IMR-90 (cell line): Measurements from ENCODE around the gene OR4M1. TPM values are rescaled to one million over a fixed set of nuclear protein-coding genes. Genes with fewer than 3 reads are reported as not detected.
"Not testable (repeated sequence)": the region's sequence is repeated elsewhere in the genome, so short reads cannot be mapped to it uniquely, and the experiment has no call there.

ENCODE experiments used
- ATAC-seq: fragments of 200-7000 bp; cut with Tn5 transposase; 2 replicates; pipeline ENCODE4 v1.9.1; 2020; ENCODE audit warnings: low read depth, mild to moderate bottlenecking, moderate library complexity
- BruUV-seq: library from RNA; stranded (reverse); fragments of 400-500 nt; replicated peaks from 2 replicates; lab custom pipeline; 2021; lab: Mats Ljungman, UMichigan
- CTCF ChIA-PET: fragments of 300-600 bp; formaldehyde crosslinking; extraction: SDS; loops from one replicate; lab custom pipeline; 2021; ENCODE audit warnings: antibody characterized with exemption; lab: Yijun Ruan, JAX
- POLR2A ChIA-PET: fragments of 300-600 bp; sonication (Branson Sonifier 250); formaldehyde crosslinking; loops from one replicate; lab custom pipeline; 2022; ENCODE audit warnings: antibody characterized with exemption; ENCODE audit not compliant: unreplicated experiment; lab: Charles Lee
- DNase-seq: peaks from one replicate; pipeline ENCODE4 v3.0.0; 2013
- H2AFZ ChIP-seq: replicated peaks from 2 replicates; pipeline ENCODE3; 2013; ENCODE audit warnings: low read length, mild to moderate bottlenecking; ENCODE audit not compliant: poor library complexity
- H2AK5ac ChIP-seq: 2 replicates; pipeline ENCODE4 v1.6.1; 2013; ENCODE audit warnings: low read depth, low read length, inconsistent platforms
- H2AK9ac ChIP-seq: replicated peaks from 2 replicates; pipeline ENCODE3; 2013; ENCODE audit warnings: mild to moderate bottlenecking, low read depth, low read length, moderate library complexity; ENCODE audit not compliant: poor library complexity
- H2BK120ac ChIP-seq: 2 replicates; pipeline ENCODE4 v1.6.1; 2013; ENCODE audit warnings: low read depth, low read length, inconsistent platforms
- H2BK15ac ChIP-seq: 3 replicates; pipeline ENCODE4 v1.6.1; 2013; ENCODE audit warnings: low read depth, low read length, inconsistent platforms
- H2BK20ac ChIP-seq: 2 replicates; pipeline ENCODE4 v1.6.1; 2013; ENCODE audit warnings: low read depth, mild to moderate bottlenecking, inconsistent platforms, low read length, moderate library complexity
- H2BK5ac ChIP-seq: 2 replicates; pipeline ENCODE4 v1.6.1; 2013; ENCODE audit warnings: mild to moderate bottlenecking, low read depth, low read length, inconsistent platforms; ENCODE audit not compliant: poor library complexity, severe bottlenecking
- H3K14ac ChIP-seq: replicated peaks from 2 replicates; pipeline ENCODE4 v1.6.1; 2013; ENCODE audit warnings: low read depth, low read length, inconsistent platforms
- H3K18ac ChIP-seq: 2 replicates; pipeline ENCODE4 v1.6.1; 2013; ENCODE audit warnings: low read depth, low read length, control low read depth
- H3K23ac ChIP-seq: 2 replicates; pipeline ENCODE4 v1.6.1; 2013; ENCODE audit warnings: low read depth, low read length, inconsistent platforms
- H3K27ac ChIP-seq: 2 replicates; pipeline ENCODE4 v1.5.1; 2013; ENCODE audit warnings: mild to moderate bottlenecking, control low read depth, low read length; ENCODE audit not compliant: insufficient read depth
- H3K27me3 ChIP-seq: 2 replicates; pipeline ENCODE4 v1.6.1; 2013; ENCODE audit warnings: low read length; ENCODE audit not compliant: control insufficient read depth, insufficient read depth
- H3K36me3 ChIP-seq: 2 replicates; pipeline ENCODE4 v1.6.1; 2013; ENCODE audit warnings: low read length, mixed read lengths; ENCODE audit not compliant: control insufficient read depth, insufficient read depth
- H3K4ac ChIP-seq: 2 replicates; pipeline ENCODE4 v1.6.1; 2013; ENCODE audit warnings: low read depth, low read length, inconsistent platforms
- H3K4me1 ChIP-seq: 2 replicates; pipeline ENCODE4 v1.6.1; 2013; ENCODE audit warnings: low read length, mixed read lengths; ENCODE audit not compliant: control insufficient read depth, insufficient read depth
- H3K4me2 ChIP-seq: 2 replicates; pipeline ENCODE4 v1.6.1; 2013; ENCODE audit warnings: low read depth, mild to moderate bottlenecking, control low read depth, low read length, moderate library complexity
- H3K4me3 ChIP-seq: 2 replicates; pipeline ENCODE4 v1.5.1; 2013; ENCODE audit warnings: low read depth, mild to moderate bottlenecking, control low read depth, low read length, moderate library complexity; ENCODE audit not compliant: insufficient read depth
- H3K56ac ChIP-seq: 2 replicates; pipeline ENCODE4 v1.6.1; 2013; ENCODE audit warnings: low read length, inconsistent platforms; ENCODE audit not compliant: insufficient read depth; ENCODE audit errors: extremely low read depth
- H3K79me1 ChIP-seq, 2 experiments: 2 replicates each; pipeline ENCODE4 v1.6.1; 2013; ENCODE audit warnings: low read length in 2 of 2, inconsistent platforms in 1 of 2, low read depth in 1 of 2
- H3K9ac ChIP-seq: 2 replicates; pipeline ENCODE4 v1.6.1; 2013; ENCODE audit warnings: low read depth, low read length, control low read depth
- H3K9me1 ChIP-seq: 2 replicates; pipeline ENCODE4 v1.6.1; 2013; ENCODE audit warnings: low read length, inconsistent platforms; ENCODE audit not compliant: insufficient read depth
- H3K9me3 ChIP-seq: 2 replicates; pipeline ENCODE4 v1.6.1; 2013; ENCODE audit warnings: low read length; ENCODE audit not compliant: control insufficient read depth, insufficient read depth
- H4K20me1 ChIP-seq: 2 replicates; pipeline ENCODE4 v1.6.1; 2013; ENCODE audit warnings: low read length, inconsistent platforms; ENCODE audit not compliant: insufficient read depth
- H4K5ac ChIP-seq: 2 replicates; pipeline ENCODE4 v1.6.1; 2013; ENCODE audit warnings: mild to moderate bottlenecking, low read depth, low read length, control low read depth
- H4K8ac ChIP-seq, 2 experiments: 2 replicates each; pipeline ENCODE4 v1.6.1; 2013; ENCODE audit warnings: low read depth in 2 of 2, low read length in 2 of 2, control low read depth in 1 of 2, inconsistent platforms in 1 of 2
- H4K91ac ChIP-seq: 2 replicates; pipeline ENCODE4 v1.6.1; 2013; ENCODE audit warnings: low read depth, low read length, inconsistent platforms; ENCODE audit not compliant: insufficient read depth
- CTCF ChIP-seq: conservative IDR thresholded peaks from 2 replicates; pipeline ENCODE4 v1.5.1; 2012; ENCODE audit warnings: mild to moderate bottlenecking, low read depth, low read length, improper control_type of control experiment
- NFE2L2 ChIP-seq: fragments of 150-350 bp; IDR thresholded peaks from 2 replicates; pipeline ENCODE4 v1.6.1; 2016; ENCODE audit warnings: low read depth, mild to moderate bottlenecking, low read length
- POLR2A ChIP-seq: IDR thresholded peaks from 2 replicates; pipeline ENCODE4 v1.6.1; 2012; ENCODE audit warnings: mild to moderate bottlenecking, low read depth, low read length
- WGBS, 2 experiments: methylation state at CpG; one replicate each; pipeline versions ENCODE4 v1.1.5 to v1.1.7; 2013; ENCODE audit warnings: missing lambda C conversion rate in 2 of 2; ENCODE audit not compliant: insufficient read length in 1 of 2; ENCODE audit errors: extremely low coverage in 2 of 2; 5-methylcytosine and 5-hydroxymethylcytosine counted together
- dilution Hi-C: fragments of 300-500 bp; cut with HindIII; formaldehyde crosslinking; loops from one replicate; pipeline ENCODE4 v1.14.3; 2018; ENCODE audit warnings: low sequenced_read_pairs; ENCODE audit not compliant: unreplicated experiment
- in situ Hi-C: fragments of 300-500 bp; cut with MboI; formaldehyde crosslinking; loops from 3 replicates; pipeline ENCODE4 v1.14.3; 2019; ENCODE audit warnings: low sequenced_read_pairs, inconsistent platforms, mixed read lengths
- intact Hi-C: fragments of 100-400 bp; cut with micrococcal nuclease; formaldehyde crosslinking; loops from 2 replicates; pipeline ENCODE4 v1.10.0; 2022
- polyA plus RNA-seq, 3 experiments: library from polyadenylated mRNA; depleted of rRNA; stranded (reverse); fragments of >200 nt; gene quantifications; 2 replicates each; pipeline ENCODE4 v1.2.3, GENCODE V29; 2012; ENCODE audit warnings: low replicate concordance in 1 of 3
- total RNA-seq: library from RNA; depleted of rRNA; stranded (reverse); fragments of >200 nt; gene quantifications from 2 replicates; pipeline ENCODE4 v1.2.3, GENCODE V29; 2012

Gene OR4M1
- total and polyA plus RNA-seq, 2 of the 4 experiments (the other 2 are of a cell fraction): not detected

- dilution Hi-C loops: no loop called here
- Histone ChIP-seq H3K14ac (no peak overlapping the region), H4K91ac (no peak overlapping the region), H3K18ac (no peak overlapping the region), H3K9me3 (peaks cover 12% of the 10 kb centered on the region), H3K9ac (no peak overlapping the region), H2BK5ac (no peak overlapping the region), H4K20me1 (no peaks in the 10 kb centered on the region), H2AK9ac (no peak overlapping the region), H3K56ac (no peak overlapping the region), H2AFZ (no peak overlapping the region), H2BK120ac (no peak overlapping the region), H4K8ac (no peak overlapping the region), H3K4me3 (no peak overlapping the region), H2BK20ac (no peak overlapping the region), H3K27me3 (no peaks in the 10 kb centered on the region), H3K9me1 (no peaks in the 10 kb centered on the region), H3K36me3 (no peaks in the 10 kb centered on the region), H4K5ac (no peak overlapping the region), H3K27ac (no peak overlapping the region), H3K23ac (no peak overlapping the region), H2BK15ac (no peak overlapping the region), H3K4me2 (no peak overlapping the region), H3K79me1 (no peaks in the 10 kb centered on the region), H3K4me1 (no peaks in the 10 kb centered on the region), H3K4ac (no peak overlapping the region), H2AK5ac (no peak overlapping the region)
- BruUV-seq: no TSS peak
- no peak for DNase-seq
- ATAC-seq: no peak
- ChIA-PET CTCF (no interaction called here), POLR2A (no interaction called here)
- WGBS, 2 experiments: no CpG with 5 or more reads among the region's 2 CpGs
- TF ChIP-seq NFE2L2: no peak
- no peak for TF ChIP-seq CTCF
- no peak for TF ChIP-seq POLR2A
- intact Hi-C loops: no loop called here
- in situ Hi-C loops: no loop called here
Observed at GRCh38 chr14:19754172-19754571, 19.1 kb upstream of the OR4M1 start.

DNA sequence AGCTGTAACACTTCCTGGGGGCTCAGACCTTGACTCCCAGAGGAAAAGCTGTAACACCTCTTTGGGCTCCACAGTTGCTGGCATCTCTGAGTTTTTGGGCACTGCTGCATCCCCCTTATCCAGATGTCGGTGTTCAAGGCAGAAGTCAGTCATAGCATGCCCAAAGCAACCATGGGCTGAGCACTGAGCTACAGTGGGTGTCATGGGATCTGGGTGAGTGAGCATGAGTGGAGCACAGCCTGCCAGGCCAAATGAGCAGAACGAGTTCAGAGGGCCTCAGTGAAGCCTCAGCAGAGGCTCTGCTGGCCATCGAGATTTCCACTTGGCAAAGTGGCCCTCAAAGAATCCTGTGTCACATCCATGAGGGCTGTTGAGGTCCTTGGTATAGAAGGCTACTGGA is 1.8 kb upstream of the OR4M1 start:
- ATAC-seq: not testable (repeated sequence)

More for the DNA sequence above, 1.8 kb upstream of the OR4M1 start:
- H3K4me1 ChIP-seq, H2BK5ac ChIP-seq, H2BK120ac ChIP-seq, H3K4ac ChIP-seq, H4K8ac ChIP-seq, H4K91ac ChIP-seq, H3K79me1 ChIP-seq, H2AK5ac ChIP-seq, dilution Hi-C loops, H2AK9ac ChIP-seq, DNase-seq, H3K36me3 ChIP-seq, H3K9ac ChIP-seq, H3K23ac ChIP-seq, BruUV-seq, H2BK15ac ChIP-seq, H4K20me1 ChIP-seq, H3K4me3 ChIP-seq, intact Hi-C loops, H2AFZ ChIP-seq, H3K18ac ChIP-seq, H3K27me3 ChIP-seq, H3K27ac ChIP-seq, H4K5ac ChIP-seq, H3K56ac ChIP-seq, CTCF ChIA-PET, H3K14ac ChIP-seq, in situ Hi-C loops, H2BK20ac ChIP-seq, H3K9me1 ChIP-seq, POLR2A ChIA-PET, H3K4me2 ChIP-seq: not testable (repeated sequence)
- 14% methylated on average over 3 of the region's 3 CpGs; no CpG with 5 or more reads in 1 of the 2 experiments for WGBS, 2 experiments
- peaks cover 25% of the 10 kb centered on the region for H3K9me3 ChIP-seq
